Mucosa of stomach (tissue), 1 donor: ENCODE data around the gene GSTM2.

Experiments
- H3K27me3 ChIP-seq: one replicate; pipeline ENCODE4 v1.7.0; 2013; ENCODE audit warnings: mild to moderate bottlenecking, low read length; ENCODE audit not compliant: control insufficient read depth, insufficient read depth
- H3K36me3 ChIP-seq: one replicate; pipeline ENCODE4 v1.7.0; 2013; ENCODE audit warnings: low read length; ENCODE audit not compliant: control insufficient read depth, insufficient read depth
- H3K4me1 ChIP-seq: one replicate; pipeline ENCODE4 v1.7.0; 2013; ENCODE audit warnings: mild to moderate bottlenecking, low read length; ENCODE audit not compliant: control insufficient read depth, insufficient read depth
- H3K4me3 ChIP-seq: one replicate; pipeline ENCODE4 v1.7.0; 2013; ENCODE audit warnings: low read length
- H3K9ac ChIP-seq: one replicate; pipeline ENCODE4 v1.7.0; 2013; ENCODE audit warnings: mild to moderate bottlenecking, low read length, moderate library complexity
- H3K9me3 ChIP-seq: one replicate; pipeline ENCODE4 v1.7.0; 2013; ENCODE audit warnings: mild to moderate bottlenecking, low read length, moderate library complexity; ENCODE audit not compliant: control insufficient read depth
- donor health status: Pancreatic carcinoma.

GSTM2 gene

DNA sequence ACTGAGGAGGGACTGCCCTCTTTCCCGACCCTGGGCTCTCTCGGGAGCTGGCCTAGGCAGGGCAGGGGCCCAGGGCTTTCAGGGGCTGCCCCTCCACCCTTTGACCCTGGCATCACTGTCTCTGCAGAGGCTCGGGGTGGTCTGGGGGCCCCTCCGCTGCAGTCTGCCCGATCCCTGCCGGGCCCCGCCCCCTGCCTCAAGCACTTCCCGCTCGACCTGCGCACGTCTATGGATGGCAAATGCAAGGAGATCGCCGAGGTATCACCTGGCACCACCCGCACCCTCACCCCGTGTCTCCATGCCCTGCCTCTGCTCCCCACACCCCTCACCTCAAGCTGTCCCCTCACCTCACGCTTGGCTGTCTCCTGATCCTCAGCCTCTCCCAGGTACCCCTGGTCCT lies 42.7 kb upstream of the GSTM2 start:
- Histone ChIP-seq H3K36me3 (peaks cover 20% of the 10 kb centered on the region), H3K9me3 (no peaks in the 10 kb centered on the region), H3K4me1 (peaks cover 25% of the 10 kb centered on the region), H3K4me3 (no peak overlapping the region), H3K27me3 (no peaks in the 10 kb centered on the region), H3K9ac (no peak overlapping the region)

DNA sequence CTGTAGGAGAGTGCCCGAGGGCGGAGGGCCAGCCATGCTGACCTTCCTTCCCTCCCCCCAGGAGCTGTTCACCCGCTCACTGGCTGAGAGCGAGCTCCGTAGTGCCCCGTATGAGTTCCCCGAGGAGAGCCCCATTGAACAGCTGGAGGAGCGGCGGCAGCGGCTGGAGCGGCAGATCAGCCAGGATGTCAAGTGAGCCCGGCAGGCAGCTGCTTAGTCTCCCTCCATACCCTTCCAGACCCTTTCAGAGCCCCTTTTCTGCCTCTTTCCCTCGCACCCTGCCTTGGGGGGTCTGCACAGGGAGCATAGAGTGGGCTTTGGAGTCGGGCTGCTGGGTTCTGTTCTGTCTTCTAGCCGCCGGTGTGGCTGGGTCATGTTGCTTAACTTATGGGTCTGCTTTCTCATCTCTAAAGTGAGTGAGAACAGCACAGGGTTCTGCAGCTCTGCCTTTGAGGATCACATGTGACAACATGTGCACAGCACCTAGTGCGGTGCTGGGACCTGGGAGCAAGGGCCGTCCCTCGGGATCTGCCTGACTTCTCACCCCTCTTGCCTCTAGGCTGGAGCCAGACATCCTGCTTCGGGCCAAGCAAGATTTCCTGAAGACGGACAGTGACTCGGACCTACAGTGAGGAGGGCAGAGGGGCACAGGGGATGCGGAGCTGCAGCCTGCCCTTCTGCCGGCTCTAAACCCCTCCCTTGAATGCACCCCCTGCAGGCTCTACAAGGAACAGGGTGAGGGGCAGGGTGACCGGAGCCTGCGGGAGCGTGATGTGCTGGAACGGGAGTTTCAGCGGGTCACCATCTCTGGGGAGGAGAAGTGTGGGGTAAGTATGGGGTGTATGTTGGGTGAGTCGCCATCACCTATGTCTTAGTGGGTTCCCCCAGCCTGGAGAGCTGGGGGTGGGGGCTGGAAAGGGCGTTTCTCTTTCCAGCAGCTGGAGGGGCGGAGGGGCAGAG lies 42.0 kb upstream of the GSTM2 start:
- peaks cover 23% of the 10 kb centered on the region for H3K36me3 ChIP-seq
- H3K9ac ChIP-seq, result no peak overlapping the region
- H3K4me1 ChIP-seq, result peaks cover 25% of the 10 kb centered on the region
- H3K9me3 ChIP-seq, result no peaks in the 10 kb centered on the region
- no peaks in the 10 kb centered on the region for H3K27me3 ChIP-seq
- H3K4me3 ChIP-seq, result no peak overlapping the region

- Histone ChIP-seq H3K36me3 (peaks cover 27% of the 10 kb centered on the region), H3K4me1 (peaks cover 20% of the 10 kb centered on the region), H3K9ac (no peak overlapping the region), H3K4me3 (no peak overlapping the region), H3K9me3 (no peaks in the 10 kb centered on the region), H3K27me3 (no peaks in the 10 kb centered on the region)
Observed at GRCh38 chr1:109626682-109627408, 41.0 kb upstream of the GSTM2 start.

DNA sequence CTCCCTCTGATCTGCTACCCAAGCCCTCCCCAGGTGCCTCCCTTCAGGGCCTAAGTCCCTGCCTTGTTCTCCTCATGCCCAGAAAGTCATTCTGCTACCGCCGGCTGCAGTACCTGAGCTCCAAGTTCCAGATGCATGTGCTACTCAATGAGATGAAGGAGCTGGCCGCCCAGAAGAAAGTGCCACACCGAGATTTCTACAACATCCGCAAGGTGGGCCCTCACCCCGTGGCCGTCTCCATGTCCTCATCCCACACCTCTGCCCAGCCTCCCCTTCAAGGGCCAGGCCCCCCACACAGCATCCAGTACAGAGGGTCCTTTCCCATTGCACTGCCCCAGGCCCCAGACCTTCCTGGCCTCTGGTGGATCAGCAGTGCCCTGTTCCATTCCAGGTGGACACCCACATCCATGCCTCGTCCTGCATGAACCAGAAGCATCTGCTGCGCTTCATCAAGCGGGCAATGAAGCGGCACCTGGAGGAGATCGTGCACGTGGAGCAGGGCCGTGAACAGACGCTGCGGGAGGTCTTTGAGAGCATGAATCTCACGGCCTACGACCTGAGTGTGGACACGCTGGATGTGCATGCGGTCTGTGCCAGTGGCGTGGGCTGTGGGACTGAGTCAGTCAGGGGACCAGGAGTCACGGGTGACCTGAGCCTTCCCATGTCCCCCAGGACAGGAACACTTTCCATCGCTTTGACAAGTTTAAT lies 40.0 kb upstream of the GSTM2 start:
- Histone ChIP-seq H3K36me3 (peaks cover 27% of the 10 kb centered on the region), H3K27me3 (no peaks in the 10 kb centered on the region), H3K9ac (no peak overlapping the region), H3K4me1 (peaks cover 18% of the 10 kb centered on the region), H3K4me3 (no peak overlapping the region), H3K9me3 (no peaks in the 10 kb centered on the region)

DNA sequence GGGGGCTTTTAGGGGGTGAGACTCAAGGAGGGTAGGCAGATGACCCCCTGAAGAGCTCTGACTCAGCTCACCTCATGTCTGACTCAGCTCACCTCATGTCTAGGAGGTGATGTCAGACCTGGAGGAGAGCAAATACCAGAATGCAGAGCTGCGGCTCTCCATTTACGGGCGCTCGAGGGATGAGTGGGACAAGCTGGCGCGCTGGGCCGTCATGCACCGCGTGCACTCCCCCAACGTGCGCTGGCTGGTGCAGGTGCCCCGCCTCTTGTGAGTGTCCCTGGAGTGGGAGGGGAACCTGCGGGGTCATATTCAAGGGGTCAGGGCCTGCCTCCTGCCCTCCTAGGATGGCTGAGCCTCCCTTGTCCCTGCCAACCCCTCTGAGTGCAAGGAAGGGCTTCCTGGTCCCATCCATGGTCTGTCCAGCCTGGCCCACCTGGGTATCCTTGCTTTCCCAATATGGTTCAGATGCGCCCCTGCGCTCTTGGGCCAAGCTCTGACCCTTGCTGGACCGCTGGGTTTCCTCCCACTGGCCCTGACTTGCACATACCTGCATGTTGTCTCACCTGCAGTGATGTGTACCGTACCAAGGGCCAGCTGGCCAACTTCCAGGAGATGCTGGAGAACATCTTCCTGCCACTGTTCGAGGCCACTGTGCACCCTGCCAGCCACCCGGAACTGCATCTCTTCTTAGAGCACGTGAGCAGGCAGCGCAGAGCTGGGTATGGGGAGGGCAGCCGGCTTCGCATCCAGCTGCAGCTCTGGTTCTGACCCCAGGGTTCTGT lies 39.1 kb upstream of the GSTM2 start:
- Histone ChIP-seq H3K4me1 (peaks cover 12% of the 10 kb centered on the region), H3K36me3 (peaks cover 27% of the 10 kb centered on the region), H3K9ac (no peak overlapping the region)

DNA sequence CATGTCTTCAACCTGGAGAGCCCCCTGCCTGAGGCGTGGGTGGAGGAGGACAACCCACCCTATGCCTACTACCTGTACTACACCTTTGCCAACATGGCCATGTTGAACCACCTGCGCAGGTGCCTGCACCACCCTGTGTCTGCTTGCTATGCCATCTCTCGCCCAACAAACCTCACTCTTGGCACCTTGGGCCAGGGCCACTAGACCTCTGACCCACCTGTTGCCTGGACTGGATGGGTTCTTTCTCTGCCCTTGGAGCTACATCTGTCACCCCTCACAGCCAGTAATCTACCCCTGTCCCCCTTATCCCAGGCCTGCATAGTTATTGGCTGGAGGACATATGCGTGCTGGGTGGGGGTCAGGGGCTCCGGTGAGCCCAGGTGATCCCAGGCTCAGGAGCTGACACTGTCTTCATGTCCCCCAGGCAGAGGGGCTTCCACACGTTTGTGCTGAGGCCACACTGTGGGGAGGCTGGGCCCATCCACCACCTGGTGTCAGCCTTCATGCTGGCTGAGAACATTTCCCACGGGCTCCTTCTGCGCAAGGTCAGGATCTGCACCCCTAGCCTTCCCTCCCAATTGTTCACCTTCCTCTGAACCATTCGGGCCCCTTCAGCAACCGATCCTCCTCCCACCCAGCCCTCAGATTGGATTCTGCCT lies 38.4 kb upstream of the GSTM2 start:
- peaks cover 27% of the 10 kb centered on the region for H3K36me3 ChIP-seq
- H3K4me3 ChIP-seq, result no peak overlapping the region
- no peak overlapping the region for H3K9ac ChIP-seq
- H3K4me1 ChIP-seq, result peaks cover 5% of the 10 kb centered on the region
- H3K9me3 ChIP-seq, result no peaks in the 10 kb centered on the region
- H3K27me3 ChIP-seq, result no peaks in the 10 kb centered on the region

More for the DNA sequence above, 39.1 kb upstream of the GSTM2 start:
- Histone ChIP-seq H3K9me3 (no peaks in the 10 kb centered on the region), H3K4me3 (no peak overlapping the region), H3K27me3 (no peaks in the 10 kb centered on the region)

DNA sequence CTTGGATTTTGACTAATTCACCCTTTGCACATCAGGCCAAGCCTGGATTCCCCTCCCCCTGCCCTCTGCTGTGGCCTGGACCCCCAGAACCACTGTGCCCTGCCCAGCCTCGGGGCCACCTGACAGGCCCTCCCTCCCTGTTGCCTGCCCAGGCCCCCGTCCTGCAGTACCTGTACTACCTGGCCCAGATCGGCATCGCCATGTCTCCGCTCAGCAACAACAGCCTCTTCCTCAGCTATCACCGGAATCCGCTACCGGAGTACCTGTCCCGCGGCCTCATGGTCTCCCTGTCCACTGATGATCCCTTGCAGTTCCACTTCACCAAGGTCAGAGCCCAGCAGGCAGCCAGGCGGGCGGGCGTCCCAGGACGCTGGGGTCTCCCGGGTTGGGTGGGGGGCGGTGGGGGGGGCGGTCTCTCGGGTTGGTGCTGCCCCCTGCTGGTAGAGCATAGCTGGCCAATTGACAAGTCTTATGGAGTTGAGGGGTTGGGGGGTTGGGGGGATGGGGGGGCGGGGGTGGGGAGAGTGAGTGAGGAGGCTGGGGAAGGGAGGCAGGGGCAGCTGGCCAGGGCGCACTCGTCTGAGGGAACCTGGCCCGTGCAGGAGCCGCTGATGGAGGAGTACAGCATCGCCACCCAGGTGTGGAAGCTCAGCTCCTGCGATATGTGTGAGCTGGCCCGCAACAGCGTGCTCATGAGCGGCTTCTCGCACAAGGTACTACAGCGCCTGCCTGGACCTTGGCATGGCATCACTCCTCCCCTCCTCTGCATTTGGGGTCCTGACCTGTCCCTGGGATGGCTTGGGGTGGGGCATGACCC lies 37.6 kb upstream of the GSTM2 start:
- peaks cover 27% of the 10 kb centered on the region for H3K36me3 ChIP-seq

GRCh38 chr1:109630898-109631512 lies 36.9 kb upstream of the GSTM2 start:
- H3K4me1 ChIP-seq, result peaks cover 9% of the 10 kb centered on the region
- H3K27me3 ChIP-seq, result no peaks in the 10 kb centered on the region
- no peak overlapping the region for H3K4me3 ChIP-seq
- peaks cover 27% of the 10 kb centered on the region for H3K36me3 ChIP-seq
- no peaks in the 10 kb centered on the region for H3K9me3 ChIP-seq
- no peak overlapping the region for H3K9ac ChIP-seq

More for the DNA sequence above, 37.6 kb upstream of the GSTM2 start:
- H3K4me1 ChIP-seq, result peaks cover 5% of the 10 kb centered on the region
- H3K4me3 ChIP-seq, result no peak overlapping the region
- H3K9ac ChIP-seq, result no peak overlapping the region
- no peaks in the 10 kb centered on the region for H3K9me3 ChIP-seq
- no peaks in the 10 kb centered on the region for H3K27me3 ChIP-seq

DNA sequence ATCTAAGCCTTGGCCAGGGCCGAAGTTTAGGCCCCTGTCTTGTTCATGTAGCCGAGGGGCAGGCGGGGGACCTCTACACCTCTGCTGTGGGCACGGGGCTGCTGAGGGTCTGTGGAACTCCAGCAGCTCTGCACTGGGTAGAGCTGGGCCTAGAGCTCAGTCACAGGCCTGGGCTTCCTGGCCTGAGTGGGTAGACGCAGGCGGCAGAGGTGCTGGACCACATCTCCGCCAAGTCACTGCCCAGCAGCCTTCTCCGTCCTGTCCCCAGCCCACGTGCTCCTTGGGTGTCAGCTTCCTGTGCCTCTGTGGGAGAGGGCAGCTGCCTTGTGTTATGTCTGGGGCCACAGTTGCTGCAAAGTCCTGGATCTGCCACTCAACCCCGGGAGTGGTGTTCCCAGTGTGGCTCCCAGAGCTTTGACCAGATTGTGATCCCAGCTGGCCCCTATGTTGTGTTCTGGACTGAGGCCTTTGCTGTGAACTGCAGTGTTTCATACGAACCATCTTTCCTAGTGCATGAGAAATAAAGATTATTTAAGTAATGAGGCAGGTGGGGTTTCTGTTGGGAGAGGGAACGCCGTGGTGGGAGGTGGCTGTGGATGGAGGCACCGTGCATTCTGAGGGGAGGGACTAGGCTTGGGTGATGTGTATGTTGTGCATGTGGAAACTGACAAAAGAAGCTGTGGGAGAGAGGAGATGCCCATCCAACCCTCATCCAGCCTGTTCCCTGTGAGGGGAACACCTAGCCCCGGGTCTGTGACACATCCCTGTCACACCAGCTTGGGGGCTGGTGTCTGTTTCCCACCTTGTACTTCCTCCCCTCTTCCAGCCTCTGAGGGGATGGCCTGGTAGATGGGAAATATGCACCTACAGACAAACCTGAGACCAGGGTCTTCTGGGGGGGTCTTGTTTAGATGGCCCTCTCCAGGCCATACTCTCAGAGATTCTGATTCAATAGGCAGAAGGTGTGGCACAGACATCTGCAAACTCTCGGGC lies 36.0 kb upstream of the GSTM2 start:
- Histone ChIP-seq H3K27me3 (no peaks in the 10 kb centered on the region), H3K4me3 (no peak overlapping the region), H3K4me1 (peaks cover 18% of the 10 kb centered on the region), H3K9me3 (no peaks in the 10 kb centered on the region), H3K9ac (no peak overlapping the region), H3K36me3 (peaks cover 27% of the 10 kb centered on the region)
